ENCODE results near the gene MXD3.

DNA sequence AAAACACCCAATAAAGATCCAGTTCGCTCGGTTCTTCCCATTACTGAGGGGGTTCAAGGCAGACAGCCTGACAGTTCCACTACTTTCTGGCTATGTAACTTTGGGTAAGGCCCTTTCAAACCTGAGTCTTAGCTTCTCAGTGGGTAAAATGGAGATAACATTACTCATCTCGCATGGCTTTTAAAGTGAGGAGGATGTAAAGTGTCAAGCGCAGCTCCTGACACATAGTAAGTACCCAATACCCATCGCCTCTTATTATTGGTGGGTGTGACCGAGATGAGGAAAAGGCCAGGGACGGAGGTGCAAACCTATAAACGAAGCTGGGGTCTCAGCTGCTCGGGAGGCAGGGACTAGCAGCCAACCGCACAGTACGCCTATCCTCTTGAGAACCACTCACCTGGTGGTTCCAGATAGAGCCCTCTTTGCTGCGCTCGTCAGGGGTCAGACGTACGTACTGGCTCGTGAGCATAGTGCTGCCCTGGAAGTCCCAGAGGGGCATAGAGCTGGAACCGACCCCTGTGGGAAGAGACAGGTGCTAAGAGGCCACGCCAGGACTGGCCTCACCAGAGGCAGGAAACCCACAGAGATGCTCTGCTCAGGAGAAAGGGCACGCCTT, 39.2 kb upstream of the MXD3 start:
- TF ChIP-seq, protein P1, sequence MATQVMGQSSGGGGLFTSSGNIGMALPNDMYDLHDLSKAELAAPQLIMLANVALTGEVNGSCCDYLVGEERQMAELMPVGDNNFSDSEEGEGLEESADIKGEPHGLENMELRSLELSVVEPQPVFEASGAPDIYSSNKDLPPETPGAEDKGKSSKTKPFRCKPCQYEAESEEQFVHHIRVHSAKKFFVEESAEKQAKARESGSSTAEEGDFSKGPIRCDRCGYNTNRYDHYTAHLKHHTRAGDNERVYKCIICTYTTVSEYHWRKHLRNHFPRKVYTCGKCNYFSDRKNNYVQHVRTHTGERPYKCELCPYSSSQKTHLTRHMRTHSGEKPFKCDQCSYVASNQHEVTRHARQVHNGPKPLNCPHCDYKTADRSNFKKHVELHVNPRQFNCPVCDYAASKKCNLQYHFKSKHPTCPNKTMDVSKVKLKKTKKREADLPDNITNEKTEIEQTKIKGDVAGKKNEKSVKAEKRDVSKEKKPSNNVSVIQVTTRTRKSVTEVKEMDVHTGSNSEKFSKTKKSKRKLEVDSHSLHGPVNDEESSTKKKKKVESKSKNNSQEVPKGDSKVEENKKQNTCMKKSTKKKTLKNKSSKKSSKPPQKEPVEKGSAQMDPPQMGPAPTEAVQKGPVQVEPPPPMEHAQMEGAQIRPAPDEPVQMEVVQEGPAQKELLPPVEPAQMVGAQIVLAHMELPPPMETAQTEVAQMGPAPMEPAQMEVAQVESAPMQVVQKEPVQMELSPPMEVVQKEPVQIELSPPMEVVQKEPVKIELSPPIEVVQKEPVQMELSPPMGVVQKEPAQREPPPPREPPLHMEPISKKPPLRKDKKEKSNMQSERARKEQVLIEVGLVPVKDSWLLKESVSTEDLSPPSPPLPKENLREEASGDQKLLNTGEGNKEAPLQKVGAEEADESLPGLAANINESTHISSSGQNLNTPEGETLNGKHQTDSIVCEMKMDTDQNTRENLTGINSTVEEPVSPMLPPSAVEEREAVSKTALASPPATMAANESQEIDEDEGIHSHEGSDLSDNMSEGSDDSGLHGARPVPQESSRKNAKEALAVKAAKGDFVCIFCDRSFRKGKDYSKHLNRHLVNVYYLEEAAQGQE (IDR thresholded peaks at IDR 0.05; ENCODE audit: insufficient read depth in 1 of 2, low read depth in 2 of 2, low read length in 2 of 2) = no peak
- TF ChIP-seq SIN3A (IDR thresholded peaks at IDR 0.05; ENCODE audit: borderline replicate concordance, insufficient read depth, low read length) = no peak
- no peak for TF ChIP-seq POLR2AphosphoS5 (IDR thresholded peaks at IDR 0.05; ENCODE audit: low read depth, low read length)
- TF ChIP-seq TAF1 (IDR thresholded peaks at IDR 0.05; ENCODE audit: borderline replicate concordance, insufficient read depth, low read length) = no peak
- no peak for TF ChIP-seq FOXP2 (optimal IDR thresholded peaks at IDR 0.05; ENCODE audit: borderline replicate concordance, extremely low read depth, extremely low read length, insufficient read depth)

Measured in PFSK-1 (cell line).